Dendritic cell treated with granulocyte-macrophage colony-stimulating factor and Interleukin-4, amounts not matched to agents 40 ng/mL and 50 ng/mL, for 4 days (primary cell): ENCODE results near the gene ZMYND11.
"Not testable (repeated sequence)": the region's sequence is repeated elsewhere in the genome, so short reads cannot be mapped to it uniquely, and the experiment has no call there.

ENCODE experiments used
- H3K27ac Mint-ChIP-seq: one replicate; pipeline ENCODE4 v1.8.0; 2022; ENCODE audit warnings: mild to moderate bottlenecking, mixed read lengths
- H3K27me3 Mint-ChIP-seq: one replicate; pipeline ENCODE4 v1.8.0; 2022; ENCODE audit warnings: mild to moderate bottlenecking, mixed read lengths
- H3K36me3 Mint-ChIP-seq: one replicate; pipeline ENCODE4 v1.8.0; 2022; ENCODE audit warnings: low read depth, mixed read lengths
- H3K4me1 Mint-ChIP-seq: one replicate; pipeline ENCODE4 v1.8.0; 2022; ENCODE audit warnings: low read depth, mixed read lengths
- H3K4me3 Mint-ChIP-seq: one replicate; pipeline ENCODE4 v1.8.0; 2022; ENCODE audit warnings: mild to moderate bottlenecking, moderate library complexity, mixed read lengths
- H3K9me3 Mint-ChIP-seq: one replicate; pipeline ENCODE4 v1.8.0; 2022; ENCODE audit warnings: mixed read lengths
- intact Hi-C: fragments of 100-400 bp; cut with micrococcal nuclease; formaldehyde crosslinking; loops from one replicate; pipeline ENCODE4 v1.15.0; 2022

The ZMYND11 gene

GRCh38 chr10:264160-265073, 129.2 kb downstream of the ZMYND11 start:
- peaks cover 14% of the 10 kb centered on the region for H3K4me1 Mint-ChIP-seq
- H3K36me3 Mint-ChIP-seq, H3K9me3 Mint-ChIP-seq, H3K27ac Mint-ChIP-seq, intact Hi-C loops, H3K27me3 Mint-ChIP-seq, H3K4me3 Mint-ChIP-seq: not testable (repeated sequence)

DNA sequence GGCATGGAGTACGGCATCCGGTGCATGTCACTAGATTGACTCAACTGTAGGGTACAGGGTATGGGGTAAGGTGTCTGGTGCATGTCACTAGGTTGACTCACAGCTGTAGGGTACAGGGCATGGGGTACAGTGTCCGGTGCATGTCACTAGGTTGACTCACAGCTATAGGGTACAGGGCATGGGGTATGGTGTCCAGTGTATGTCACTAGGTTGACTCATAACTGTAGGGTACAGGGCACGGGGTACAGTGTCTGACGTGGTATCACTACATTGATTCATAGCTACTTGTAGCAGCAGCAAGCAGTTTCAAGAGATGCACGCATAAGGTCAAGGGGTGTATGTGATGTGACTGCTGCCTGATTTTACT, 129.8 kb downstream of the ZMYND11 start:
- H3K9me3 Mint-ChIP-seq, H3K27ac Mint-ChIP-seq, H3K4me3 Mint-ChIP-seq, H3K36me3 Mint-ChIP-seq, intact Hi-C loops, H3K27me3 Mint-ChIP-seq: not testable (repeated sequence)
- H3K4me1 Mint-ChIP-seq, result peaks cover 14% of the 10 kb centered on the region

DNA sequence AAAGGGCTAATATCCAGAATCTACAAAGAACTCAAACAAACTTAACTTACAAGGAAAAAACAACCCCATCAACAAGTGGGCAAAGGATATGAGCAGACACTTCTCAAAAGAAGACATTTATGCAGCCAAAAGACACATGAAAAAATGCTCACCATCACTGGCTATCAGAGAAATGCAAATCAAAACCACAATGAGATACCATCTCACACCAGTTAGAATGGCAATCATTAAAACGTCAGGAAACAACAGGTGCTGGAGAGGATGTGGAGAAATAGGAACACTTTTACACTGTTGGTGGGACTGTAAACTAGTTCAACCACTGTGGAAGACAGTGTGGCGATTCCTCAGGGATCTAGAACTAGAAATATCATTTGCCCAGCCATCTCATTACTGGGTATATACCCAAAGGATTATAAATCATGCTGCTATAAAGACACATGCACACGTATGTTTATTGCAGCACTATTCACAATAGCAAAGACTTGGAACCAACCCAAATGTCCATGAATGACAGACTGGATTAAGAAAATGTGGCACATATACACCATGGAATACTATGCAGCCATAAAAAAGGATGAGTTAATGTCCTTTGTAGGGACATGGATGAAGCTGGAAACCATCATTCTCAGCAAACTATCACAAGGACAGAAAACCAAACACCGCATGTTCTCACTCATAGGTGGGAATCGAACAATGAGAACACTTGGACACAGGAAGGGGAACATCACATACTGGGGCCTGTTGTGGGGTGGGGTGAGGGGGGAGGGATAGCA, 130.7 kb downstream of the ZMYND11 start:
- H3K27ac Mint-ChIP-seq, H3K4me3 Mint-ChIP-seq, intact Hi-C loops, H3K9me3 Mint-ChIP-seq, H3K27me3 Mint-ChIP-seq, H3K36me3 Mint-ChIP-seq: not testable (repeated sequence)
- H3K4me1 Mint-ChIP-seq, result peaks cover 11% of the 10 kb centered on the region

- Mint-ChIP-seq H3K4me1 (peaks cover 8% of the 10 kb centered on the region), H3K4me3 (no peak overlapping the region), H3K9me3 (peaks cover 10% of the 10 kb centered on the region), H3K36me3 (no peaks in the 10 kb centered on the region), H3K27me3 (peaks cover 1% of the 10 kb centered on the region), H3K27ac (no peak overlapping the region)
- intact Hi-C loops, result no loop called here
Measured at GRCh38 chr10:266974-267425, 131.7 kb downstream of the ZMYND11 start.

GRCh38 chr10:267705-268104, 132.4 kb downstream of the ZMYND11 start:
- Mint-ChIP-seq H3K27me3 (peaks cover 1% of the 10 kb centered on the region), H3K36me3 (no peaks in the 10 kb centered on the region), H3K4me3 (no peak overlapping the region), H3K4me1 (peaks cover 8% of the 10 kb centered on the region), H3K9me3 (peaks cover 8% of the 10 kb centered on the region), H3K27ac (no peak overlapping the region)
- intact Hi-C loops, result no loop called here

GRCh38 chr10:269440-270074, 134.3 kb downstream of the ZMYND11 start:
- H3K27me3 Mint-ChIP-seq, result peaks cover 1% of the 10 kb centered on the region
- H3K4me3 Mint-ChIP-seq, result no peak overlapping the region
- intact Hi-C loops, result no loop called here
- H3K36me3 Mint-ChIP-seq, result no peaks in the 10 kb centered on the region
- H3K4me1 Mint-ChIP-seq, result no peaks in the 10 kb centered on the region
- no peak overlapping the region for H3K27ac Mint-ChIP-seq
- no peaks in the 10 kb centered on the region for H3K9me3 Mint-ChIP-seq

DNA sequence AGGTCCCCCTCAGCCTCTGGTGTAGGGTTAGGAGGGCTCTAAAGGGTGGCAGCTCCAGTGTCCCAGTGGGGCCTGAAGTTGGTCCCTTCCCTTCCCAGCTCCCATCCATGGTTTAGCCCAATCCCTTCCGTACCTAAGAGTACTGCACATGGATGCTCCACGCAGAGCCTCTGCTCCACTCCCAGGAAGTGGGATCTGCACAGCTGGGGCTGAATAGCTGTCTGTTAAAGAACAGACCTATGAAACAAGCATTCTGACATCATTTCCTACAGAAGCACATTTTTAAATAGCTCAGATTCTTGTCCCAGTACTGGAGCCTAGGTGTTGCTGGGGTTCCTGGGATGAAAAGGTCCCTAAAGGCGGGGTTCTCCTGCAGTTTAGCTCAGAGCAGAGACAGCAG, 135.9 kb downstream of the ZMYND11 start:
- H3K36me3 Mint-ChIP-seq, result no peaks in the 10 kb centered on the region
- no peak overlapping the region for H3K4me3 Mint-ChIP-seq
- no peak overlapping the region for H3K27ac Mint-ChIP-seq
- peaks cover 1% of the 10 kb centered on the region for H3K27me3 Mint-ChIP-seq
- H3K9me3 Mint-ChIP-seq, result no peaks in the 10 kb centered on the region
- intact Hi-C loops, result no loop called here
- no peaks in the 10 kb centered on the region for H3K4me1 Mint-ChIP-seq

DNA sequence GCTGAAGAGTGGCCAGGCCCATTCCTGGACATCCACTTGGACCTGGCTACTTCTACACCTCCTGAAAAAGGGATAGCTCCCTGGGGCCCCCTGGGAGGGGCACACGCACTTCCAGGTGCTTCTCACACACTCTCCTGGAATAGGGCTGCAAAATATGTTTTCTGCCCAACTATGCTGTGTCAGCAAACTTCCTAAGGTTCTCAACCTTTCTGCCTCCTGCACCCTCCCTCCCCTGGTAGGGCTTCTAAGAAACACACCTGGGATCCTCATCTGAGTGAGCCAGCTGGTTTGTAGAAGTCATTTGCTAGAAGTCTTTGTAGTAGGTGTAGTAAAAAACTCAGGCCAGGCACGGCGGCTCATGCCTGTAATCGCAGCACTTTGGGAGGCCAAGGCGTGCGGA, 136.5 kb downstream of the ZMYND11 start:
- Mint-ChIP-seq H3K4me3 (no peak overlapping the region), H3K4me1 (no peaks in the 10 kb centered on the region), H3K36me3 (no peaks in the 10 kb centered on the region), H3K27ac (no peak overlapping the region), H3K27me3 (peaks cover 1% of the 10 kb centered on the region), H3K9me3 (no peaks in the 10 kb centered on the region)
- intact Hi-C loops, result no loop called here

GRCh38 chr10:273088-273487, 137.8 kb downstream of the ZMYND11 start:
- Mint-ChIP-seq H3K27me3 (peaks cover 4% of the 10 kb centered on the region), H3K9me3 (no peaks in the 10 kb centered on the region)

GRCh38 chr10:274866-275265, 139.6 kb downstream of the ZMYND11 start:
- no peaks in the 10 kb centered on the region for H3K36me3 Mint-ChIP-seq
- H3K9me3 Mint-ChIP-seq, result no peaks in the 10 kb centered on the region
- no peaks in the 10 kb centered on the region for H3K4me1 Mint-ChIP-seq
- H3K27me3 Mint-ChIP-seq, result peaks cover 4% of the 10 kb centered on the region
- no peak overlapping the region for H3K4me3 Mint-ChIP-seq
- no peak overlapping the region for H3K27ac Mint-ChIP-seq
- intact Hi-C loops, result no loop called here

More at GRCh38 chr10:273088-273487, 137.8 kb downstream of the ZMYND11 start:
- intact Hi-C loops, result no loop called here
- Mint-ChIP-seq H3K4me1 (no peaks in the 10 kb centered on the region), H3K4me3 (no peak overlapping the region), H3K36me3 (no peaks in the 10 kb centered on the region), H3K27ac (no peak overlapping the region)

DNA sequence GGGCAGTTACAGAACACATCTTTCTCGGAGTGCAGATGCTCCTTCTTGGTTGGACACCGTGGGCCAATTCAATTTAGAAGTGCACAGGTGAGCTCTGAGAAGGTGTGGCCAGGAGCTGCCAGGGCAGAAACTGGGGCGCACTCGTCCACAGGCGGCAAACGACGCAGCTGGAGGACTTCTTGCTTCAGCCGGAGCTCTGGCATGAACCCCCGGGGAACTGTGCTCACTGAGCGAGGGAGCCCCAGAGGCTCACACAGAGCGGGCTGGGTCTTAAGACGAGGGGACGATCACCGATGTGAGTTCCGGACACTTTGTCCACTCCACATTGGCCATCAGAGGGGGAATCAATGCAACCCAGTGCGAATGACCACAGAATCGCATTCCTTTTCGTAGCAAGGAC, 140.4 kb downstream of the ZMYND11 start:
- Mint-ChIP-seq H3K4me1 (no peaks in the 10 kb centered on the region), H3K36me3 (peaks cover 5% of the 10 kb centered on the region), H3K27me3 (peaks cover 4% of the 10 kb centered on the region), H3K4me3 (no peak overlapping the region), H3K9me3 (no peaks in the 10 kb centered on the region), H3K27ac (no peak overlapping the region)
- intact Hi-C loops, result no loop called here

GRCh38 chr10:277963-278362, 142.7 kb downstream of the ZMYND11 start:
- H3K27ac Mint-ChIP-seq, result no peak overlapping the region
- intact Hi-C loops, result no loop called here
- peaks cover 4% of the 10 kb centered on the region for H3K4me1 Mint-ChIP-seq
- peaks cover 4% of the 10 kb centered on the region for H3K27me3 Mint-ChIP-seq
- H3K9me3 Mint-ChIP-seq, result no peaks in the 10 kb centered on the region
- no peak overlapping the region for H3K4me3 Mint-ChIP-seq
- H3K36me3 Mint-ChIP-seq, result peaks cover 8% of the 10 kb centered on the region

- Mint-ChIP-seq H3K4me1 (peaks cover 7% of the 10 kb centered on the region), H3K9me3 (no peaks in the 10 kb centered on the region), H3K27ac (no peak overlapping the region), H3K36me3 (peaks cover 8% of the 10 kb centered on the region), H3K27me3 (peaks cover 4% of the 10 kb centered on the region), H3K4me3 (no peak overlapping the region)
- intact Hi-C loops, result no loop called here
Measured at GRCh38 chr10:278707-279106, 143.5 kb downstream of the ZMYND11 start.

DNA sequence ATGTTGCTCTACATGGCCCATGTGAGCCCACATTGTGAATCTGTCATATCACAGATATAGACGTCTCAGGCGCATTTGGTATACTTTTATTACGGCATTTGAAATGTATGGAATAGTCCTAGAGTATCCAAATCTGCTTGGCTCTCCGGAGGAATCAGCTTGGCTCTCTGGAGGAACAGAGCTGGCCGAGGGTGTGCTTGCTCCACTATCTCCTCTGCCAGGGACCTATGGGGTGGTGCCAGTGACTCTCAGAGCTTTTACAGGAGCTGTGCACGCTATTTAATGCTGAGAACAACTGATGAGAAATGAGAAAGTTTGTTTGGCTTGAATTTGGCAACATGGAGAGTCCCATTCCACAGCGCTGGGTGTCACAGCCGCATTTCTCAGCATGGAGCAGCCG, 144.0 kb downstream of the ZMYND11 start:
- no peaks in the 10 kb centered on the region for H3K9me3 Mint-ChIP-seq
- peaks cover 10% of the 10 kb centered on the region for H3K36me3 Mint-ChIP-seq
- intact Hi-C loops, result no loop called here
- H3K4me1 Mint-ChIP-seq, result peaks cover 12% of the 10 kb centered on the region
- H3K27me3 Mint-ChIP-seq, result peaks cover 4% of the 10 kb centered on the region
- H3K27ac Mint-ChIP-seq, result no peak overlapping the region
- no peak overlapping the region for H3K4me3 Mint-ChIP-seq
